Measurements from ENCODE around the gene LAMC1. TPM values are rescaled to one million over a fixed set of nuclear protein-coding genes. Genes with fewer than 3 reads are reported as not detected.

Gene LAMC1
- 100 to 1,000 TPM; 157 to 183 TPM for total RNA-seq

GRCh38 chr1:183023146-183023600, at the start of gene LAMC1:
LAMC1 (plus strand) TSS chr1:183023420; CDS start chr1:183023717, 297 bp downstream.

GRCh38 chr1:183185941-183186490, 162.8 kb downstream of the LAMC1 start, which contains the start of gene LAMC2:
LAMC2 (plus strand) TSS chr1:183186264; CDS start chr1:183186353, 89 bp downstream.

Small RNA genes lying within 50 kb of the gene (small RNA-seq; reads per million reads assigned to genes)
- gene RNU6-41P = 0 reads per million in 2 donors

Other genes with a start within 250 kb of the LAMC1 start
- gene NPL, start 233.6 kb upstream of the LAMC1 start, total RNA-seq = 10 to 100 TPM; 21.3 to 21.7 TPM
- 100 to 1,000 TPM; 120 to 238 TPM for gene DHX9, start 184.1 kb upstream of the LAMC1 start, total RNA-seq
- not detected for gene SHCBP1L, start 70.3 kb upstream of the LAMC1 start, total RNA-seq
- gene LAMC2, start 162.8 kb downstream of the LAMC1 start, total RNA-seq = under 1 TPM; under 0.01 to 0.34 TPM

All from melanocyte of skin (primary cell).